Colonic mucosa (tissue), 4 donors: ENCODE data around the gene STRN3. TPM values are rescaled to one million over a fixed set of nuclear protein-coding genes. Genes with fewer than 3 reads are reported as not detected.

Experiments used
- DNase-seq: peaks from one replicate; pipeline ENCODE4 v3.0.0-alpha.2; 2020
- H3K27ac ChIP-seq: fragments of 200-600 bp; one replicate; pipeline ENCODE4 v1.8.0; 2021
- H3K27me3 ChIP-seq: fragments of 200-600 bp; one replicate; pipeline ENCODE4 v1.8.0; 2021
- H3K36me3 ChIP-seq: fragments of 200-600 bp; one replicate; pipeline ENCODE4 v1.8.0; 2021
- H3K4me1 ChIP-seq: fragments of 200-600 bp; one replicate; pipeline ENCODE4 v1.8.0; 2021; ENCODE audit warnings: mild to moderate bottlenecking
- H3K4me3 ChIP-seq: fragments of 200-600 bp; one replicate; pipeline ENCODE4 v1.8.0; 2021
- H3K9ac ChIP-seq, 2 donors: one replicate each; pipeline ENCODE4 v1.7.0; 2013; ENCODE audit warnings: control low read depth in 2 of 2, low read depth in 2 of 2, low read length in 2 of 2
- H3K9me3 ChIP-seq: fragments of 200-600 bp; one replicate; pipeline ENCODE4 v1.8.0; 2021
- intact Hi-C: fragments of 100-400 bp; cut with DNase I; formaldehyde crosslinking; loops from one replicate; pipeline ENCODE4 v1.14.1; 2022
- total RNA-seq, 2 donors: library from RNA; stranded (reverse); fragmentation: NEBNext Ultra II Directional in 1 of 2; extraction: Animal tissue kit (Norgen Biotek cat#: 25700) in 1 of 2; gene quantifications; one replicate each; pipeline ENCODE4 v1.2.1, GENCODE V29; 2021
- TF ChIP-seq, protein P1 (sequence below): fragments of 200-600 bp; IDR thresholded peaks from one replicate; pipeline ENCODE4 v1.8.0; 2022; ENCODE audit warnings: antibody characterized with exemption, mild to moderate bottlenecking
- donor health status: healthy.
- donor health status: DM: no; HTN: no; CAD: no.
- donor health status: DM: no; HTN: no; CAD: no.

Gene STRN3, protein sequence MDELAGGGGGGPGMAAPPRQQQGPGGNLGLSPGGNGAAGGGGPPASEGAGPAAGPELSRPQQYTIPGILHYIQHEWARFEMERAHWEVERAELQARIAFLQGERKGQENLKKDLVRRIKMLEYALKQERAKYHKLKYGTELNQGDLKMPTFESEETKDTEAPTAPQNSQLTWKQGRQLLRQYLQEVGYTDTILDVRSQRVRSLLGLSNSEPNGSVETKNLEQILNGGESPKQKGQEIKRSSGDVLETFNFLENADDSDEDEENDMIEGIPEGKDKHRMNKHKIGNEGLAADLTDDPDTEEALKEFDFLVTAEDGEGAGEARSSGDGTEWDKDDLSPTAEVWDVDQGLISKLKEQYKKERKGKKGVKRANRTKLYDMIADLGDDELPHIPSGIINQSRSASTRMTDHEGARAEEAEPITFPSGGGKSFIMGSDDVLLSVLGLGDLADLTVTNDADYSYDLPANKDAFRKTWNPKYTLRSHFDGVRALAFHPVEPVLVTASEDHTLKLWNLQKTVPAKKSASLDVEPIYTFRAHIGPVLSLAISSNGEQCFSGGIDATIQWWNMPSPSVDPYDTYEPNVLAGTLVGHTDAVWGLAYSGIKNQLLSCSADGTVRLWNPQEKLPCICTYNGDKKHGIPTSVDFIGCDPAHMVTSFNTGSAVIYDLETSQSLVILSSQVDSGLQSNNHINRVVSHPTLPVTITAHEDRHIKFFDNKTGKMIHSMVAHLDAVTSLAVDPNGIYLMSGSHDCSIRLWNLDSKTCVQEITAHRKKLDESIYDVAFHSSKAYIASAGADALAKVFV
- total RNA-seq = 10 to 100 TPM; 23.6 to 41.1 TPM

DNA sequence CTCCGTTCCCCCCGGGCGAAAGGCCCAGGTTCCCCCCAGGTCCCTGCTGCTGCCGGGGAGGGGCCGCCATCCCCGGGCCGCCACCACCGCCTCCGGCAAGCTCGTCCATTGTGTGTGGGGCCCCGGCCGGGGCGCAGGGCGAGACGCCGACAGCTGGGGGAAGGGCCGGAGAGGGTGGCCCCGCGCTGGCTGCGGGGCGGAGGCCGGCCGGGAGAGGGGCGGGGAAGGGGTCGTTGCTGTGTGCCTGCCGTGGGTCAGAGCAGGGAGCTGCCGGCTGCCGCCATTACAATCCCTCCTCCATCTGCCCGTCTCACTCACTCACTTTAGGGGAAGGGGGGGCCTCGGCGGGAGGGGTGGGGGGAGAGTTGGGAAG lies at the start of gene STRN3:
Gene STRN3 (minus strand): TSS at position 303 of the 373 bp plus-strand sequence. CDS start 194 bp downstream, at position 109.
- TF ChIP-seq, protein P1, sequence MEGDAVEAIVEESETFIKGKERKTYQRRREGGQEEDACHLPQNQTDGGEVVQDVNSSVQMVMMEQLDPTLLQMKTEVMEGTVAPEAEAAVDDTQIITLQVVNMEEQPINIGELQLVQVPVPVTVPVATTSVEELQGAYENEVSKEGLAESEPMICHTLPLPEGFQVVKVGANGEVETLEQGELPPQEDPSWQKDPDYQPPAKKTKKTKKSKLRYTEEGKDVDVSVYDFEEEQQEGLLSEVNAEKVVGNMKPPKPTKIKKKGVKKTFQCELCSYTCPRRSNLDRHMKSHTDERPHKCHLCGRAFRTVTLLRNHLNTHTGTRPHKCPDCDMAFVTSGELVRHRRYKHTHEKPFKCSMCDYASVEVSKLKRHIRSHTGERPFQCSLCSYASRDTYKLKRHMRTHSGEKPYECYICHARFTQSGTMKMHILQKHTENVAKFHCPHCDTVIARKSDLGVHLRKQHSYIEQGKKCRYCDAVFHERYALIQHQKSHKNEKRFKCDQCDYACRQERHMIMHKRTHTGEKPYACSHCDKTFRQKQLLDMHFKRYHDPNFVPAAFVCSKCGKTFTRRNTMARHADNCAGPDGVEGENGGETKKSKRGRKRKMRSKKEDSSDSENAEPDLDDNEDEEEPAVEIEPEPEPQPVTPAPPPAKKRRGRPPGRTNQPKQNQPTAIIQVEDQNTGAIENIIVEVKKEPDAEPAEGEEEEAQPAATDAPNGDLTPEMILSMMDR = no peak
- intact Hi-C loops = no loop called here

DNA sequence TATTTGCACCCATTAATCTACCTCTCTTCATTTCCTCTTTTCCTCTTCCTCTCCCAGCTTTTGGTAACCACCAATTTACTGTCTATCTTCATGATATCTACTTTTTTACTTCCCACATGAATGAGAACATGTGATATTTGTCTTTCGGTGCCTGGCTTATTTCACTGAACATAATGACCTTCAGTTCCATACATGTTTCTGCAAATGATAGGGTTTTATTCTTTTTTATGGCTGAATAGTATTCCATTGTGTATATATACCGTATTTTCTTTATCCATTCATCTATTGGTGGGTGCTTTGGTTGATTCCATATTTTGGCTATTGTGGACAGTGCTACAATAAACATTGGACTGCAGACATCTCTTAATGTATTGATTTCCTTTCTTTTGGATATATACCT lies 49.0 kb upstream of the STRN3 start:
- intact Hi-C loops = no loop called here
- H3K9ac ChIP-seq = no peak overlapping the region
- no peaks in the 10 kb centered on the region for H3K9me3 ChIP-seq
- TF ChIP-seq, protein P1 = no peak
- no peaks in the 10 kb centered on the region for H3K36me3 ChIP-seq
- no peak for DNase-seq
- no peaks in the 10 kb centered on the region for H3K4me1 ChIP-seq
- H3K4me3 ChIP-seq = no peak overlapping the region
- H3K27me3 ChIP-seq = no peaks in the 10 kb centered on the region
- H3K27ac ChIP-seq = no peak overlapping the region

More for the DNA sequence above, at the start of gene STRN3:
- Histone ChIP-seq H3K36me3 (no peaks in the 10 kb centered on the region), H3K4me1 (peaks cover 11% of the 10 kb centered on the region), H3K9me3 (no peaks in the 10 kb centered on the region), H3K27ac (peak within 1 kb of the TSS; percentile 95), H3K9ac (peak within 1 kb of the TSS; percentile 86 to 95), H3K27me3 (no peaks in the 10 kb centered on the region), H3K4me3 (peak within 1 kb of the TSS; percentile 96)
- DNase-seq = no peak

DNA sequence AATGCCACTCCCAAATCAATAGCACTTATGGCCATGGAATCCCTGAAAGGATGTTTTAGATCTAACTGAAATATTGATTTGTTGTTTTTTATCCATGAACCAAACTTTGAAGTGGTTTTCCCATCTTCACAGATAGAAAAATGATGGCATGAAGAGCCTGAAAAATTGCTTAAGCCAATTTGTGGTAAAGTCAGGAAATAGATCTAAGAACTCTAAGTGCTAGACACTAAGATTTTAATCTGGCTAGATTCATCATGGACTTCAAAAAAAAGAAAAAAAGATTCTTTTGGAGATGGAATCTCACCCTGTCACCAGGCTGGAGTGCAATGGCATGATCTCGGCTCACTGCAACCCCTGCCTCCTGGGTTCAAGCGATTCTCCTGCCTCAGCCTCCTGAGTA lies 45.0 kb upstream of the STRN3 start:
- no peak for DNase-seq
- no peak overlapping the region for H3K4me3 ChIP-seq
- no peaks in the 10 kb centered on the region for H3K9me3 ChIP-seq
- TF ChIP-seq, protein P1 = no peak
- intact Hi-C loops = no loop called here
- H3K27ac ChIP-seq = no peak overlapping the region
- H3K36me3 ChIP-seq = no peaks in the 10 kb centered on the region
- no peak overlapping the region for H3K9ac ChIP-seq
- H3K4me1 ChIP-seq = no peaks in the 10 kb centered on the region
- no peaks in the 10 kb centered on the region for H3K27me3 ChIP-seq

DNA sequence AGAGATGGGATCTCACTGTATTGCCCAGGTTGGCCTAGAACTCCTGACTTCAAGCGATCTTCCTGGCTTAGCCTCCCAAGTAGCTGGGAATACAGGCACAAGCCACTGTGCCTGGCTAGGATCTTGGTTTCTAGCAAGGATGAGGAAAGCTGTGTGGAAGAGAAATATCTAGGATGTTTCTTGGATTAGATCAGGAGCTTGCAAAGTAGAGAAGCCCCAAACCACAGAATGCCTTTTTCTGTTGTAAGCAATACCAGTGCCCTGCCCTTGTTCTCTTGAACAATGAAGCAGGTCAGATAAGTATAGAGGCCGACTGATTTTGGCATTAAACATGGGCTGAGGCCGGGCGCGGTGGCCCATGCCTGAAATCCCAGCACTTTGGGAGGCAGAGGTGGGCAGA lies 44.3 kb upstream of the STRN3 start:
- Histone ChIP-seq H3K27me3 (no peaks in the 10 kb centered on the region), H3K9me3 (no peaks in the 10 kb centered on the region), H3K9ac (no peak overlapping the region), H3K36me3 (no peaks in the 10 kb centered on the region), H3K4me1 (no peaks in the 10 kb centered on the region), H3K27ac (no peak overlapping the region), H3K4me3 (no peak overlapping the region)
- TF ChIP-seq, protein P1 = no peak
- intact Hi-C loops = no loop called here
- no peak for DNase-seq

DNA sequence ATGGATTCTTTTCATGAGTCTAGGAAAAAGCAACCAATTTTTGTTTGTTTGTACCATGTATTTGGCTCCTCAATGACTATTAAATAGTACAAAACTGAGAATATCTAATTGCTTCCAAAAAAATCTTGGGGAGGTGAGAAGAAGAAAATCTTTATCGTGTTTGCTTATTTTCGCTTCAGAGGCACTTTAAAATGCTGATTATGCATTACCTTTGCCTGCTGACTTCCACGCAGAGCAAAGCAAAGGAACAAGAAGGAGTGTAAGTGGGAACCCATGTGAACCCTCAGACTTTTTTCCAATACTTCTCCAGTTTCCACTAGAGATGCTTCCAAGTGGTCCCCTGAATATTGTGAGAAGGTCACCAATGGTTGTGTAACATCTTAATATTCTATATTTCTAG lies 43.2 kb upstream of the STRN3 start:
- intact Hi-C loops = no loop called here
- no peaks in the 10 kb centered on the region for H3K9me3 ChIP-seq
- DNase-seq = no peak
- H3K4me1 ChIP-seq = no peaks in the 10 kb centered on the region
- TF ChIP-seq, protein P1 = no peak
- H3K36me3 ChIP-seq = no peaks in the 10 kb centered on the region
- H3K27me3 ChIP-seq = no peaks in the 10 kb centered on the region
- no peak overlapping the region for H3K9ac ChIP-seq
- H3K27ac ChIP-seq = no peak overlapping the region
- H3K4me3 ChIP-seq = no peak overlapping the region
